SK-N-SH treated with all-trans-retinoic acid at 6 μM for 48 hours (cell line): ENCODE measurements around the gene NT5C3A.

Source experiments
- ATAC-seq: fragments of 200-7000 bp; cut with Tn5 transposase; 3 replicates; pipeline ENCODE4 v1.9.1; 2020; ENCODE audit warnings: mild to moderate bottlenecking, moderate library complexity
- BACH2 ChIP-seq: fragments of 250-450 bp; sonication (Bioruptor Pico); IDR thresholded peaks from 2 replicates; pipeline ENCODE4 v1.9.0; 2021; ENCODE audit warnings: mild to moderate bottlenecking, borderline replicate concordance
- CSDC2 ChIP-seq: fragments of 250-450 bp; sonication (Bioruptor Pico); IDR thresholded peaks from 2 replicates; pipeline ENCODE4 v1.5.0; 2020; ENCODE audit warnings: mild to moderate bottlenecking, moderate library complexity
- CSRNP3 ChIP-seq: fragments of 250-450 bp; sonication (Bioruptor Pico); IDR thresholded peaks from 2 replicates; pipeline ENCODE4 v1.5.1; 2021; ENCODE audit warnings: mild to moderate bottlenecking, moderate library complexity
- ESRRG ChIP-seq: fragments of 250-450 bp; sonication (Bioruptor Pico); IDR thresholded peaks from 2 replicates; pipeline ENCODE4 v1.6.1; 2021; ENCODE audit warnings: mild to moderate bottlenecking
- GLIS3 ChIP-seq: fragments of 250-450 bp; sonication (Bioruptor Pico); IDR thresholded peaks from 2 replicates; pipeline ENCODE4 v1.5.0; 2020; ENCODE audit warnings: mild to moderate bottlenecking, moderate library complexity
- OSR1 ChIP-seq: fragments of 250-450 bp; sonication (Bioruptor Pico); IDR thresholded peaks from 2 replicates; pipeline ENCODE4 v1.8.0; 2022; ENCODE audit warnings: moderate library complexity, mild to moderate bottlenecking, inconsistent platforms
- PATZ1 ChIP-seq: fragments of 250-450 bp; sonication (Bioruptor Pico); IDR thresholded peaks from 2 replicates; pipeline ENCODE4 v1.8.0; 2020; ENCODE audit warnings: mild to moderate bottlenecking, moderate library complexity, borderline replicate concordance
- PPARA ChIP-seq: fragments of 250-450 bp; sonication (Bioruptor Pico); IDR thresholded peaks from 2 replicates; pipeline ENCODE4 v1.5.0; 2020; ENCODE audit warnings: mild to moderate bottlenecking, borderline replicate concordance
- RARB ChIP-seq: fragments of 250-450 bp; sonication (Bioruptor Pico); IDR thresholded peaks from 2 replicates; pipeline ENCODE4 v1.8.0; 2021; ENCODE audit warnings: mild to moderate bottlenecking, moderate library complexity
- SNAI2 ChIP-seq: fragments of 250-450 bp; sonication (Bioruptor Pico); IDR thresholded peaks from 2 replicates; pipeline ENCODE4 v1.5.0; 2020; ENCODE audit warnings: mild to moderate bottlenecking, moderate library complexity
- TCF4 ChIP-seq: fragments of 250-450 bp; sonication (Bioruptor Pico); IDR thresholded peaks from 2 replicates; pipeline ENCODE4 v1.8.0; 2021; ENCODE audit warnings: mild to moderate bottlenecking, moderate library complexity, borderline replicate concordance
- TOX ChIP-seq: fragments of 250-450 bp; sonication (Bioruptor Pico); IDR thresholded peaks from 2 replicates; pipeline ENCODE4 v1.8.0; 2021; ENCODE audit warnings: mild to moderate bottlenecking, moderate library complexity, borderline replicate concordance
- TSHZ2 ChIP-seq: fragments of 250-450 bp; sonication (Bioruptor Pico); IDR thresholded peaks from 2 replicates; pipeline ENCODE4 v1.5.0; 2020; ENCODE audit warnings: mild to moderate bottlenecking, moderate library complexity
- ZC3H10 ChIP-seq: fragments of 250-450 bp; sonication (Bioruptor Pico); IDR thresholded peaks from 2 replicates; pipeline ENCODE4 v1.5.1; 2021; ENCODE audit warnings: mild to moderate bottlenecking, moderate library complexity
- ZFP3 ChIP-seq: fragments of 250-450 bp; sonication (Bioruptor Pico); IDR thresholded peaks from 2 replicates; pipeline ENCODE4 v1.5.0; 2020; ENCODE audit warnings: mild to moderate bottlenecking, moderate library complexity
- ZFP30 ChIP-seq: fragments of 450-650 bp; formaldehyde crosslinking; IDR thresholded peaks from 2 replicates; pipeline ENCODE4 v1.5.0; 2022; ENCODE audit warnings: mild to moderate bottlenecking, moderate library complexity
- ZNF565 ChIP-seq: fragments of 450-650 bp; formaldehyde crosslinking; conservative IDR thresholded peaks from 2 replicates; pipeline ENCODE4 v1.5.0; 2020; ENCODE audit warnings: low read depth, mild to moderate bottlenecking, moderate library complexity
- ZNF70 ChIP-seq: fragments of 450-650 bp; formaldehyde crosslinking; IDR thresholded peaks from 2 replicates; pipeline ENCODE4 v1.5.0; 2020; ENCODE audit warnings: mild to moderate bottlenecking, moderate library complexity
- ZNF8 ChIP-seq: fragments of 450-650 bp; formaldehyde crosslinking; IDR thresholded peaks from 2 replicates; pipeline ENCODE4 v1.5.0; 2020; ENCODE audit warnings: mild to moderate bottlenecking, moderate library complexity
- TF ChIP-seq, protein P1 (sequence below): fragments of 250-450 bp; sonication (Bioruptor Pico); IDR thresholded peaks from 2 replicates; pipeline ENCODE4 v1.8.0; 2021; ENCODE audit warnings: low read depth, mild to moderate bottlenecking, moderate library complexity, borderline replicate concordance

NT5C3A gene

DNA sequence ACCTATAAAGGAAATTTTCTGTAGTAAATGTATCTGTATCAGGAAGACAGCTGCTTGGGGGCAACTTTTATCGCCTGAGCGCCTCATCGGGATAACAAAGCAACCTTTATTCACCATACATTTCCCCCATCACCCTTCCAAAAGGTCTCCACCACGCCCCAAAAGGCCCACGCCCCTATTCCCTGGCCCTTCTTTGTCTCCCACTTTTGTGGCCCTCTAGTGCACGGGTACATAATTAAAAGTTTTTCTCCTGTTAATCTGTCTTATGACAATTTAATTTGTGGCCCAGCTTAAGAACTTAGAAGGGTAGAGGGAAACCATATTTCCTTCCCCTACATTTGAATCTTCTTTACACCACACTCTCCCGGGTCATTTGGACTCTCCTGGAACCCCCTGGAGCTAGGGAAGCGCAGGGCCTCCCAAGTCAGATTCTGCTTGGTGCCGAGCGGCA lies 46.0 kb upstream of the NT5C3A start:
- TF ChIP-seq PATZ1 (no peak), ZNF70 (CRISPR knock-in tag) (no peak), TCF4 (CRISPR knock-in tag) (no peak), ZFP3 (no peak), GLIS3 (CRISPR knock-in tag) (no peak), CSRNP3 (CRISPR knock-in tag) (no peak), ESRRG (no peak), BACH2 (CRISPR knock-in tag) (no peak), PPARA (CRISPR knock-in tag) (no peak), ZFP30 (CRISPR knock-in tag) (no peak)
- TF ChIP-seq, protein P1, sequence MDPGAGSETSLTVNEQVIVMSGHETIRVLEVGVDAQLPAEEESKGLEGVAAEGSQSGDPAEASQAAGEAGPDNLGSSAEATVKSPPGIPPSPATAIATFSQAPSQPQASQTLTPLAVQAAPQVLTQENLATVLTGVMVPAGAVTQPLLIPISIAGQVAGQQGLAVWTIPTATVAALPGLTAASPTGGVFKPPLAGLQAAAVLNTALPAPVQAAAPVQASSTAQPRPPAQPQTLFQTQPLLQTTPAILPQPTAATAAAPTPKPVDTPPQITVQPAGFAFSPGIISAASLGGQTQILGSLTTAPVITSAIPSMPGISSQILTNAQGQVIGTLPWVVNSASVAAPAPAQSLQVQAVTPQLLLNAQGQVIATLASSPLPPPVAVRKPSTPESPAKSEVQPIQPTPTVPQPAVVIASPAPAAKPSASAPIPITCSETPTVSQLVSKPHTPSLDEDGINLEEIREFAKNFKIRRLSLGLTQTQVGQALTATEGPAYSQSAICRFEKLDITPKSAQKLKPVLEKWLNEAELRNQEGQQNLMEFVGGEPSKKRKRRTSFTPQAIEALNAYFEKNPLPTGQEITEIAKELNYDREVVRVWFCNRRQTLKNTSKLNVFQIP, result no peak
- ATAC-seq, result peak; percentile 67

DNA sequence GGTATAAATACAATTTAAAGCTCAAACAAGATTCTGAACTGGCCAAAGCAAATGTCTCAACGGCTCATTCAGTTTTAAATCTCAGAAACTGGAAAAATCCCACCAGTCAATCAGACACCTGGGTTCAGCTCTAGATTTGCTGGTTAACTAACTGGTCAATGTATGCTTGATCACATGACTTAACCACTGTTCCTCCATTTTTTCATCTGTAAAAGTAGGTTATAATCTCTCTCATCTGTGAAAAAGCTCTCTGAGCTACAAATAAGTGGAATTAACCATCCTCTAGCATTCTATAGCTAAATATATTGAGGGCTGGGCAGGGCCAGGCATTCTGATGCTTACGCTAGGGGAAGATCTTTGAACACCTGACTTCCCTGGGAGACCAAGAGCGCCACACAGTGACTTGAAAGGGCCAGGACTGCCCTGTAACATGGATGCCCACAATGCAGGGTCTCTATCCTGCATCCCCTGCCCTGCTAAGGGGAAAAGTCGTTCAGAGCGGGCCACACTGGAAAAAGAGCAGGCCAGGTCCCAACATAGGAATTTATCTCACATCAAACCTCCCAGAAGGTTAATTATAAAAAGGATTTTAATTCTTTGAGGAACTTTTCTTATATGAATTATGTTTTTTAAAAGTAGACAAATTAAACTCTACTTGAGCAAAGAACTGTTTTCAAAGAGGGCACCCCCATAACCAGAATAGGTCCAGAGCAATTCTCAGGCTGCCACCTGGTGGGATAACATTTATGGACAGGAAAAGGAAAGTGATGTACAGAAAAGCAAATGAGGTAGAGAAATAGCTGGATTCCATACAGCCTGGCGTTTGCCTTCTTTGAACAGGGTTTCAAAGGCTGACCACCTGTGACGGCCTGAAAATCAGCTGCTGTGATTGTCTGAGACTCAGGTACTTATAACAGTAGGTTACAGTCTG lies 44.8 kb upstream of the NT5C3A start:
- ATAC-seq, result peak; percentile 69
- no peak for TF ChIP-seq ZC3H10 (CRISPR knock-in tag)
- TF ChIP-seq, protein P1, result no peak

DNA sequence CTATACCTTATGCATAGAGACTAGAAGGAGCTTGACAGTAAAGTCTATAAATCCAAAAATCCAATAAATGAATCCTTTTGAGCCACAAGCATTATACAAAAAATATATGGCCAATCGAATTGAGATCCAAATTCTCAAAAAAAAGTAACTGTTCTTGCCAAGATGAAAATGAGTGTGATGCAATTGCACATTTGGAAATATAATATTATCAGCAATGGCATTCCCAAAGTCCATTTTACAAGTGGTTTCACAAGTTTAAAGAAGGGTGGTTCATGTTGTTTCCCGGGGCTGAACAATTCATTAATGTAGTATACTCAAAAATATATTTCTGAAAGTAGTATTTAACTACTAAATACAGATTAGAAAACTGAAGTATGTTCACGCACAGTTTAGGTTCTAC lies 39.3 kb upstream of the NT5C3A start:
- no peak for ATAC-seq
- TF ChIP-seq TOX, result no peak

GRCh38 chr7:33100770-33101169 lies 38.2 kb upstream of the NT5C3A start:
- ATAC-seq, result no peak
- TF ChIP-seq ZFP30 (CRISPR knock-in tag) (no peak), PATZ1 (no peak), ZNF8 (CRISPR knock-in tag) (no peak), OSR1 (CRISPR knock-in tag) (no peak), GLIS3 (CRISPR knock-in tag) (no peak)

DNA sequence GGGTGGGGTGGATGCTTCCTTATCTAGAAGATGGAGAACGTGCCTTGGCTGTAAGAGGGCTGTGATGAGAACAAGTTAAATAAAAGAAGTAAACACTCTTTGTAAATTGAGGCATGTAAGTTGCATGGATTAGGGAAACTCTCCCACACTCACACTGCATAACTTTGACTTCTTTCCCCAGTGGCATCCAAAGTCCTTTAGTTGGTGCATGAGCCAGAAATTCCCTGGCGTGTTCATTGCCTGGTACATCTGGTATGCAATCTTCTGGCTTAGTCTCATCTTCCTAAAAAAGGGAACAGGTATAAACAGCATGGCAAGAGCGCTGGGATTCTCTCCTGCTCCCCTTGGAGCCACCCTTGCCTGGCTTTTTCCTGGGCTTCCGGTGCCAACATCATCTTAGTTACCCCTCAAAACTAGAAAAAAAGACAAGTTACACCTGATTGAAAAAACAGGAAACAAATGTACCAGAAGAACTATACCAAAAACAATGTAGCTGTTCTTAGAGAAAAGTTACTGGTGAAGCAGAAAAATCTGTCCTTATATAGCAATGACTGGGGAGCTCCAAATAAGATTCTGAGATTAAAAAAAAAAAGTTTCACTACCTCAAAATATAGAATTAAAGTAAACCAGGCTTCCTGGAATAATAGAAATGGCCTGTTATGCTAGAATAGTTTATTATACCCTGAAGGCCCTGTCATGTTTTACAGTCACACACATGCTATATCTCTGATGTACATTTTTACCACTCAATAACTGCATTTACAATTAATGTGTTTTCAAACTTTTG lies 36.8 kb upstream of the NT5C3A start:
- no peak for ATAC-seq
- TF ChIP-seq GLIS3 (CRISPR knock-in tag) (no peak), OSR1 (CRISPR knock-in tag) (no peak), CSRNP3 (CRISPR knock-in tag) (no peak), SNAI2 (CRISPR knock-in tag) (no peak), ZNF565 (CRISPR knock-in tag) (no peak), TSHZ2 (CRISPR knock-in tag) (no peak), CSDC2 (CRISPR knock-in tag) (no peak), TCF4 (CRISPR knock-in tag) (no peak), RARB (CRISPR knock-in tag) (no peak), ZNF8 (CRISPR knock-in tag) (no peak)
